HG03060 (cell line): ENCODE measurements around the gene GLT8D2.
A peak's percentile ranks its signal among the peaks of the same experiment; 100 is the strongest.

Experiments used
- ATAC-seq: cut with Tn5 transposase; IDR thresholded peaks from one replicate; pipeline ENCODE4 v1.9.1; 2021; ENCODE audit warnings: low read depth, moderate number of reproducible peaks; ENCODE audit not compliant: unreplicated experiment

Gene GLT8D2

DNA sequence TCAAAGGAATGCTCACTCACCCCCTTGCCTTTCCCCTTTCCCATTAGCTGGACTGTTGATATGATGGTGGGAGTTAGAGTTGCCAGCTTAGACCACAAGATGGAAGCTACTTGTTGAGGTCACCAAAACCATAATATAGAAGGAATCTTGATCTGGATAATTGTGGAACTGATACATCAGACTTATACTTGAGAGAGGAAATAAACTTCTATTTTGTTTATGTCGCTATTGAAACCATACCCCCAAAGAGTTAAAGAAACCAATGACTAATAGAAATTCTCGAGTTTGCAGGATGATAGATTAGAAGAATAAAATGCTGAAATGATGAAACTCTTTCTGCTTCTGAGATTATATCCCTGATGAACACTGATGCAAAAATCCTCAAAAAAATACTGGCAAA lies 46.4 kb downstream of the GLT8D2 start:
- no peak for ATAC-seq

DNA sequence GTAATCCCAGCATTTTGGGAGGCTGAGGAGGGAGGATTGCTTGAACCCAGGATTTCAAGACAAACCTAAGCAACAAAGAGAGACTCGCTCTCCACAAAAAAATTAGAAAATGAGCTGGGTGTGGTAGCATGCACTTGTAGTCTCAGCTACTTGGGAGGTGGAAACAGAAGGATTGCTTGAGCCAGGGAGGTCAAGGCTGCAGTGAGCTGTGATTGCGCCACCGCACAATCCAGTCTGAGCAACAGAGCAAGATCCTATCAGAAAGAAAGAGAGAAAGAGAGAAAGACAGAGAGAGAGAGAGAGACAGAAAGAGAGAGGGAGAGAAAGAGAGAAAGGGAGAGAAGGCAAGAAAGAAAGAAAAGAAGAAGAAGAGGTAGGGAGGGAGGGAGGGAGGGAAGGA lies 47.3 kb downstream of the GLT8D2 start:
- no peak for ATAC-seq

DNA sequence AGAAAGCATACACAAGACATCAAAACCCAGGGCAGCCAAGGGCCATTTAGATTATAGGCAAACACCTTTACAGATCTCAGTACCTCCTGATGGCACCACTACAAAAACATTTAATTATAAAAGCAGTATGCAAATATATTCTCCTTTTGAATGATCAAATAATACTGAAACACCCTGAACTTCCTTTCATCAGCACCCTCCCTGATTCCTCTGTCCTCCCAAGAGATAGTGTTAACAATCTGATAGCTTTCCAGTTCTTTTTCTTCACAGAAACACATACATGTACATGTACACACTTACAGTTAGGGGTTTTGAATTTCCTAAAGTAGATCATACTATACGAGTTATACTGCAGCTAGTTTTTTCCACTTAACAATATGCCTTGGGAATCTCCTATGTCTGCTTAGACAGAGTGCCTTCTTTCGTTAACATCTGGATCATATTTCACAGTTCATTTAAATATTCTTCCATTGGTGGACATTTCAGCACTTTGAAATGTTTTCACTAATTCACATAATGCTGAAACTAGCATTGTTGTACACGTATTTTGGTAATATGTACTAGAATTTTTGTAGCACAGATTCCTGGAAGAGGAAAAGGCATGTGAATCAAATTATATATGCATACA lies 49.1 kb downstream of the GLT8D2 start:
- ATAC-seq = no peak

DNA sequence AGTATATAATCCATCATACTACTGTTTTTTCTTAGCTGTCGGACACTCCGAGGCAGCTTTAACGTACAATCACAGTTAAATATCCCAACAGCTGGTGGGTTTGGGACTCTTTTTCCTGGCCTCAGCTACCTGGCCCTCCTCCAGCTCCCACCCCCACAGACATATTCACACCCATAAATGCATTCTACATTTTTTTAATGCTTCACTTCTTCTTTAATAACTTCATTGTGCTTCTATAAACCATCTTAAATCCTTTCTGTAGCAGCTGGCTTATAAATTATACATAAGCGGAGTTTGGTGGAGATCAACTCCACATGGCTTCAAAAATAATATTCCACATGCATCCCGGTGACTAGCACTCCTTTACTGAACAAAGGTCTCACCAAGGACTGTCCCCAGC lies 51.0 kb downstream of the GLT8D2 start:
- ATAC-seq = no peak

GRCh38 chr12:103997286-103997900 lies 52.6 kb downstream of the GLT8D2 start:
- no peak for ATAC-seq

DNA sequence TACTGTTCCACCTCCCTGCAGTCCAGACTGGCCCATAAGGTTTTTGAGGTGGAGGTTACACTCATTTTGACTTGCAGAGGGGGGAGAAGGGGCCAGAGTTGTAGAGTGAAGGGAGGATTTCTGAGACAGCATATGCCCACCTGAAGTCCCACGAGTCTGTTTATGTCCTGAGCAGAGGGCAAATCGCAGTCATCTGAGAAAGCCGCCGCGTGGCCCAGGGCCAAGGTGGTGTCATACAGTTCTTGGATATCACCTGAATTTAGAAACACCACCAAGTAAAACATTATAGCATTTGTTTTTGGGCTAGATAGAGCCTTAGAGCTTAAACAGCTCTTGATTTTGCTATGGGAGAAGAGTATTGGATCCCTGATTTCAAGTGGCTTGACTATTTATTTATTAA lies 53.4 kb downstream of the GLT8D2 start:
- no peak for ATAC-seq

- ATAC-seq = no peak
These were observed 55.8 kb downstream of the GLT8D2 start for GRCh38 chr12:103994235-103994634.

DNA sequence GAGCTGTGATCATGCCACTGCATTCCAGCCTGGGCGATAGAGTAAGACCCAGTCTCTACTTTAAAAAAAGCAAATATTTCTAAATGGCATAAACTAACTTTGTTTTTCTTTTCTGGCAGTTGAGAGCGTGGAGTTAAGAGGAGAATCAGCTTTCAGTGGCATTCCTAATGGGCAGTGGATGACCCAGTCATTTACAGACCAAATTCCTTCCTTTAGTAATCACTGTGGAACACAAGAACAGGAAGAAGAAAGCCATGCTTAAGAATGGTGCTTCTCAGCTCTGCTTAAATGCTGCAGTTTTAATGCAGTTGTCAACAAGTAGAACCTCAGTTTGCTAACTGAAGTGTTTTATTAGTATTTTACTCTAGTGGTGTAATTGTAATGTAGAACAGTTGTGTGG lies 63.2 kb downstream of the GLT8D2 start:
- ATAC-seq = no peak

DNA sequence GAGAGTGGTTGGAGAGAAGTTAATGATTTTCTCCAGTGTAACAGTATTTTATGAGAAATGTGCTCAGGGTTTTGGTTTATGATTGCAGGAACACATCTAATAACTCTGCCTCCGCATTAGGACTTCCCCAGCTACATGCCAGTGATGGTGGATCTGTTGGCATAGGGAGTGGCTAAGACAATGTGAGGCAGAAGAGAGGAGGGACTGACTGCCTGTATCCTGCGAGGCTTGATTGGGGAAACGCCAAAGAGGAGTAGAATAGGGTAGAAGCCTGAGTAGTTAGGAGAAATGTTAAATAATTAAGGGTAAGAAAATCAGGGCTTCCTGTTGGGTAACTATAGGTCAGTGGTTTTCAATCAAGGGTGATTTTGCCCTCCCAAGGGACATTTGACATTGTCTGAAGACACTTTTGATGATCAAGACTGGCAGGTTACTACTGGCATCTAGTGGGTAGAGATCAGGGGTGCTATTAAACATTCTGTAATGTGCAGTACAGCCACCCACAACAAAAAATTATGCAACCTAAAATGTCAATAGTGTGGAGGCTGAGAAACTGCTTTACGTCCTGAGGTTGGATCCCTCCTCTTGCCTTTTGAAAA lies 71.5 kb downstream of the GLT8D2 start:
- no peak for ATAC-seq

GRCh38 chr12:103975368-103975767 lies 74.6 kb downstream of the GLT8D2 start:
- no peak for ATAC-seq

DNA sequence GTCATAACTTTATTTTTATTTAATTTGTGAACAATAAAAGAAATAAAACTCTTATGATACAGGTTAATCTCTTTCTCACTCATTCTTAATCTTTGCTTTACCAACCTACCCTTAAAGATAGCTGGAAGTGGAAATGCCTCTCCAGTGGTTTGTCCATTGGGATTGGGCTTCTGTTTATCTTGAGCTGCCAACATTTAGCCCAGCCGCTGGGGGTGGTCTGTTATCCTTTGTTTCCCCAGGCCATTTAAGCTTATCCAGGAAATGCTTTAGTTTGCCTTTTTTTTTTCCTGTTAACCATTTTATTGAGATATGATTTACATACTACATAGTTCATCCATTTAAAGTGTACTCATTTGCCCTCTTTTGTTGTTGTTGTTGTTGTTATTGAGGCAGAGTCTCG lies 76.1 kb downstream of the GLT8D2 start:
- no peak for ATAC-seq

- ATAC-seq = no peak
These were observed 80.6 kb downstream of the GLT8D2 start for GRCh38 chr12:103969391-103969790.

DNA sequence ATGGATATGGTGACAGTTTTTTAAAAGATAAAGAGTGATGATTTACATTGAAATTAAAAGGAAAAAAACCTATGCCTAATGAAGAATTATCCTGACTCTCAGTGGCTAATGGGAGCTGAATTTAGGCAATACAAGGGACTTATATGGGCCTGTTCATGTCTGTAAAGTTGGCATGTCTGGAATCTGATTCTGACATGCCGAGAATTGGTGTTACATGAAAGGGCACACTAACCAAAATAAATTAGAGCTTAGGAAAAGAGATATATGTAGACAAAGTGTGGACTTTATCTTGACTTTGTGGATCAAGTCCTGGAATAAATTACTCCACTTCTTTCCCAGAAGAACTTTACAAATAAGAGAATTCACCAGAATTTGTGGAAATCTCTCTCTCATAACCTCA lies 83.3 kb downstream of the GLT8D2 start:
- ATAC-seq = no peak

- ATAC-seq = peak; percentile 65
These were observed 84.1 kb downstream of the GLT8D2 start, which contains the start of gene TDG for GRCh38 chr12:103965590-103966504. Gene TDG (plus strand): TSS chr12:103965872. CDS start chr12:103966038, 166 bp downstream.

GRCh38 chr12:103965255-103965589 lies 84.8 kb downstream of the GLT8D2 start:
- ATAC-seq = no peak

- no peak for ATAC-seq
These were observed 85.2 kb downstream of the GLT8D2 start for GRCh38 chr12:103964805-103965204.

GRCh38 chr12:103962493-103962892 lies 87.5 kb downstream of the GLT8D2 start:
- ATAC-seq = no peak

GRCh38 chr12:103960616-103961227 lies 89.3 kb downstream of the GLT8D2 start:
- no peak for ATAC-seq

DNA sequence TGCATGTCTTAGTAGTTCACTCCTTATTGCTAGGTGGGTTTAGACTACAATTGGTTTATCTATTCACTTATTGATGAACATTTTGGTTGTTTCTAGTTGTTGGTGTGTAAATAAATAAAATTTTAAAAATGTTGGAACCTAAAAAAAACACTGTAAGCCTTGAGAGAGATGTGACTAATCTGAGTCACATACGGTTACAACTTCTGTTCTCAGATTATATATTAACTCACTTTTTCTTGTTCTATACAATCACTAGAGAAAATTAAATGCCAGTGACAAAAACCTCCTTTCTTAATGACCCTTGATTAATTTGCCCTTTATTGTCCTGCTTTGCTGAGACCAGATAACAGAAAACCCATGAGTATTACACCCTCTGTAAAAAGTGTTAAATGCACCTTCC lies 91.4 kb downstream of the GLT8D2 start:
- ATAC-seq = no peak

- ATAC-seq = no peak
These were observed 92.1 kb downstream of the GLT8D2 start for GRCh38 chr12:103957865-103958388.
